GM21367 (cell line): ENCODE measurements around the gene CCL5.

Source experiments
- ATAC-seq: cut with Tn5 transposase; IDR thresholded peaks from one replicate; pipeline ENCODE4 v1.9.1; 2021; ENCODE audit not compliant: unreplicated experiment

The CCL5 gene

DNA sequence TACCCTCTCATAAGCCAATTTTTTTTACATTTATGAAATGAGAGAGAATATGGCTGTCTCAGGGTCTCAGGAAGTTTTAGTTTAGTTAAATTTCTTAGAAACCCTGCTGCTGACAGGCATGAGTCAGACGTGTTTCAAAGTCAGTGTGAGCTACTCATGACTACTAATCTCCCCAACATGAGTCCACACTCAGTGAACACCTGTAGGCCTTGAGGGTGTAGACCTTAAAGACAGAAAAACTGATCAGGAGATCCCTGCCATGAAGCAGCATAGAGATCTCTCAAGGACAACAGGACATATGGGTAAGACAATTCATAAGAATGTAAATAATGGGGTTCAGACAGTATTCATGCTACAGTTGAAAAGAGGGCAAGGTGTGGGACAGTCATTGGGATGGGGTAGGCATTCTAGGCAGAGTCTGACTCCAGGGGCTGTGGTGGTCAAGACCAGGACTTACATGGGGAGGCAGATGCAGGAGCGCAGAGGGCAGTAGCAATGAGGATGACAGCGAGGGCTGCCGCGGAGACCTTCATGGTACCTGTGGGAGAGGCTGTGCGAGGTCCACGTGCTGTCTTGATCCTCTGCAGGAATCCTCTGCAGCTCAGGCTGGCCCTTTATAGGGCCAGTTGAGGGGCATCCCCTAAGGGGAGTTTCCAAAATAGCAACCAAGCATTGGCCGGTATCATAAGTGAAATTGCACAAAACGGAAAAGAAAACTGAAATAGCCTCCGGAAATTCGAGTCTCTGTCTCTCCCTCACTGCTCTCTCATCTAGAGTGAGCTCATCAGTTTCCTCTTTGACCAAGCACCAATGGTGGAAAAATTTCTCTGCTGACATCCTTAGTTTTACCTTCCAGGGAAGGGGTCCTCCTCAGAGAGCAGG lies at the start of gene CCL5:
TSS of gene CCL5 (minus strand) at position 588 of the 882 bp plus-strand sequence.
- peak; percentile 79 for ATAC-seq

DNA sequence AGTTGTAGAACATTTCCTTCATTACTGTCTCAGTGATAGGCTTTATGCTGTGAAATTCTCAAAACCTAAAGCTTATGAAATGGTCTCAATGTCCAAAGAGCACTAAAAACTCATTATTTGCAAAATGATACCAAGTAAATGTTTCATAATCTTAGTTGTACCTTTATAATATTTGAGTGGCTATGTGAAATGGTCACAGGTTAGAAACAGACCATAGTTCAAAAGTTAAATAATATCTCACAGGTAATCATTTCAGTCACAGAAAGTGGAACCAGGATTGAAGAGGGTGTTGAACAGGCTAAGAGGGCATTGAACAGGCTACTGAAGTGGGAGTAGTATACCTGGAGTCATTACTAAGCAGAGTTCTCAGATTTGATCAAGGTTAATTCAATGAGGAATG lies 47.6 kb upstream of the CCL5 start:
- ATAC-seq, result no peak

DNA sequence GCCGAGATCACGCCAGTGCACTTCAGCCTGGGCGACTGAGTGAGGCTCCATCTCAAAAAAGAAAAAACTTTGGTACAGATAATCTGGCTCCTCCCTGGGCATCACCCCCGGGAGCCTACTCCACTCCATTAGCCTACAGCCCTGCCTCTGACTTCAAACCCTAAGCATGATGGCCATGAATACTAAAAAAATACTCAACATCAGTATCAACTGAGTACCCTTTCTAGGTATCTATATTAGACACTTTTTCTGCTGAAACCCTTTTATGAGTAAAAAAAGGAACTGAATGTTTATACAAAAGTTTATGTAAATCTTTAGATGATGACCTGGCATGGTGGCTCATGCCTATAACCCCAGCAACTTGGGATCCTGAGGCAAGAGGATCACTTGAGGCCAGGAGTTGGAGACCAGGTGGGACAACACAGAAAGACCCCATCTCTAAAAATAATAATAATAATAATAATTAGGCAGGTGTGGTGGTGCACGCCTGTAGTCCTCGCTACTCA lies 43.5 kb upstream of the CCL5 start:
- no peak for ATAC-seq

DNA sequence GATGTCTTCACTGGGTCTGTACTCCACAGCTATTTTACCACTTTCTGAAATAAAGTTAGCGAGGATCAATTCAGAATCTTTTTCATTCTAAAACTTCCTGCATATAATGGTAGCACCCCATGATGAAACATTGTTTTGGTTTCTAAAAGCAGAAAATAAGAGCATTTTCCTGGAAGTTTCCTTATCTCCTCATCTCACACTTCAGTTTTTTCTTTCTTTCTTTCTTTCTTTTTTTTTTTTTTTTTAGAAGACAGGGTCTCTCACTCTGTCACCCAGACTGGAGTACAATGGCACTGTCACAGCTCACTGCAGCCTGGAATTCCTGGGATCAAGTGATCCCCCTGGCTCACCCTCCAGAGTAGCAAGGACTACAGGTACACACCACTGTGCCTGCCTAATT lies 40.1 kb upstream of the CCL5 start:
- no peak for ATAC-seq

DNA sequence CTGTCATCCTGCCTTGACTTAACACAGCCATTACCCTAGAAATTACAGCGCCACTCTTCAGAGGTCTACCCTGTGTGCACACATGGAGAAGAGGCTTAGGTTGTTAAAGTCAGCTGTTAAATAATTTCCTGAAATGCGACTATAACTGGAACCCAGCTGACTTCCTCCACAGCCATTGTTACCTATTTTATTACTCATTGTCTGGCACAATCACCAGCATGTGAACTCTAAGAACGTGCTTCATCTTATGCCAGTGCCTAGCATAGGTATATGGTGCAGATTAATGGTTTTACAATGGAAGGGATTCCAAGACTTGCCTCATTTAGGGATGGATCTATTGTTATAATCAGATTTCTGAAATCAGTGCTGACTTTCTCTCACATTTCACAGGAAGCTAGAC lies 38.5 kb upstream of the CCL5 start:
- ATAC-seq, result no peak

DNA sequence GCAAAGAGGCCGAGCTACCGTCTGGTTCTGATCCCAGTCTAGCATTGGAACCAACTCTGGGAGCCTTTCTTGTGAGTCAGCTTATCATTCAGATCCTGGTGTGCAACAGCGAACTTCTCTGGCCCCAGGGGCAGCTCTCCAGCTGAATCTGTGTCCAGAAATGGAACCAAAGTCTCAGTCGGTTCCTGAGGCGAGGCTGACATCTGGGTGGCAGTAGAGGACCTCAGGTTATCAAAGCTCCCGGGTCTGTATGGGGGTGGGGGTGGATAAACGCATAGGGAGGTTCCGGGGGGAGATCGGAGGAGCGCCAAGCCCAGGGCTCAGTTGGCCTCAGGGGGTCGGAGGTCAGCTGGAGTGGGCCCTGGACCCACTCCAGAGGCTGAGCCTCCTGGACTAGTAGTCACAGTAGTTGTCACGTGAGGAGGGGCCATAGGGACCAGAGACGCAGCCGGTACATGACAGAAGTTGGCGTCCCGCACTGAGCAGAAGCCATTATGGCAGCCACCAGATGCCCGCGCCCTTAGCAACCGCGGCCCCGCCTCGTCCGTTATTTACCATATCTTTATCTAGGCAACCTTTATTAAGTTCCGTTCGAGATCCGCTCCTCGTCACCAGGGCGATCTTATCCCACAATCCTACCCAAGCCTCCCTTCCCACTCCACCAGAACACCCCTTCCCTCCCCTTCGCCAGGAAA lies 37.5 kb upstream of the CCL5 start:
- no peak for ATAC-seq

DNA sequence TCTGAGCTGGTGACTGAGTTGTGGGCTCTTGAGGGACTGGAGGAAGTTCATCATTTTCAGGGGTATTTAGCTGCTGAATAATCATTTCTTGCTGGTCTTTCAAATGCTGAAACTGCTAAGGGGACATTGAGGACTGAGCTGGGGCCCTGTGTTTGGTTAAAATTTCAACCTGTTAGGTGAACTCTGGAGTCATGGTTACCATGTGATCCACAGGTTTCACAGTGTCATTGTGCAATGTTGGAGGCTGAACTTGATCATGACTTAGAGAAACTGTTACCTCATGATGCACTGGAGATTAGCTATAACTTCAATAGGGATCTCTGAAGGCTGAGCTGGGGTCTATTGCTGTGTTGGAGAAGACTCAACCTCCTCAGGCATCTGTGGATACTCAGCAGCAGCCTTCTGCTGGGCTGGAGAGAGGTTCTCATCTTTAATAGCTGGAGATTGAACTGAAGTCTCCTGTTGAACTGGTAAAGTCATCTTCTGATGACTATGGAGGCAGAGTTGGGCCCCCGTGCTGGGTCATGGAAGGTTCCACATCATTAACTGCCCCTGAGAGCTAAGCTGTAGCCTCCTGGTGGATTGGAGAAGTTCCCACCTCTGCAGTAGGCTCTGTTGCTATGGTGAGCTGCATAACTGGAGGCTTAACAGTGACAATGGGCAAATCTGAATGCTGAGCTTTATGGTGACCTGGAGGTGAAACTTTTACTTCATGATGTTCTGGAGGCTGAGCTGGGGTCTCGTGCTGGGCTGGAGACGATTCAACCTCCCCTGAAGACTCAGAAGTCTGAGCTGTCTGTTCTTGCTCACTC lies 35.2 kb upstream of the CCL5 start:
- no peak for ATAC-seq

DNA sequence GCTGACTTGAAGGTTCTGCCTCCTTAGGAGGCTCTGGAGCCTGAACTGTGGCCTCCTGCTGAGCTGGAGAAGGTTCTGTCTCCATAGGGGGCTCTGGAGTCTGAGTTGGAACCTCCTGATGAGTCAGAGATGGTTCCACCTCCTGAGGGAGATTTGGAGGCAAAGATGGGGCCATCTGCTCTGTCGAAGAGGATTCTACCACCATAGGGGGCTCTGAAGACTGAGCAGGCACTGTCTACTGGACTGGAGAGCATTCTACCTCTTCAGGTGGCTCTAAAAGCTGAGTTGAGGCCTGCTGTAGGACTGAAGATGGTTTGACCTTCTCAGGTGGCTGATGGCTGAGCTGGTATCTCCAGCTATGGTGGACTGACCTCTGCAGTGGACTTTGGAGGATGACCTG lies 34.2 kb upstream of the CCL5 start:
- ATAC-seq, result no peak

DNA sequence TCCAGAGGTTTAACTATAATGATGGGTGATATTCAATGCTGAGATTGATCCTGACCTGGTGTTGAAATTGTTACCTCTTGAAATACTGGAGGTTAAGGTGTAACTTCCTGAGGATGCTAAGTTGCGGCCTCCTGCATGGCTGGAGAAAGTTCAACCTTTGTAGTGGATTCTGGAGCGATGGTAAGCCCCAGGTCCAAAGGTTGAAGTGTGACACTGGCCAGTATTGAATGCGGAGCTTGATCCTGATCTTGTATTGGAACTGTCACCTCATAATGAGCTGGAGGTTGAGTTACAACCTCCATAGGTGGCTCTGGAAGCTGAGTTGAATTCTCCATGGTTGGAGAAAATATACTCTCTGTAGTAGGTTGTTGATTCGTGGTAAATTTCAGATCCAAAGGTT lies 33.4 kb upstream of the CCL5 start:
- no peak for ATAC-seq

DNA sequence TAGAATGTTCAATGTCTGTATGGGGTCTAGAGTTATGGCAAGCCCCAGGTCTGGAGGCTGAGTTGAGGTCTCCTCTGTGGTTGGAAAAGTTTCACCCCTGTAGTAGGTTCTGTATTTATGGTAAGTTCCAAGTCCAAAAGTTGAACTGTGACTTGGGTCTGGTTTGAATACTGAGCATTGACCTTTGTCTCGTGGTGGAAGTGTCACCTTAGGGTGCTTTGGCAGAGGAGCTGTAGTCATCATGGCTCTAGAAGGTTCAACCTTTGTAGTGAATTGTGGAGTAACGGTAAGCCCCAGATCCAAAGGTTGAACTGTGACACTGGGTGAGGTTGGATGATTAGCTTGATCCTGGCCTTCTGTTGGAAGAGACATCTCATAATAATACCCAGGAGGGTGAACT lies 32.8 kb upstream of the CCL5 start:
- no peak for ATAC-seq

DNA sequence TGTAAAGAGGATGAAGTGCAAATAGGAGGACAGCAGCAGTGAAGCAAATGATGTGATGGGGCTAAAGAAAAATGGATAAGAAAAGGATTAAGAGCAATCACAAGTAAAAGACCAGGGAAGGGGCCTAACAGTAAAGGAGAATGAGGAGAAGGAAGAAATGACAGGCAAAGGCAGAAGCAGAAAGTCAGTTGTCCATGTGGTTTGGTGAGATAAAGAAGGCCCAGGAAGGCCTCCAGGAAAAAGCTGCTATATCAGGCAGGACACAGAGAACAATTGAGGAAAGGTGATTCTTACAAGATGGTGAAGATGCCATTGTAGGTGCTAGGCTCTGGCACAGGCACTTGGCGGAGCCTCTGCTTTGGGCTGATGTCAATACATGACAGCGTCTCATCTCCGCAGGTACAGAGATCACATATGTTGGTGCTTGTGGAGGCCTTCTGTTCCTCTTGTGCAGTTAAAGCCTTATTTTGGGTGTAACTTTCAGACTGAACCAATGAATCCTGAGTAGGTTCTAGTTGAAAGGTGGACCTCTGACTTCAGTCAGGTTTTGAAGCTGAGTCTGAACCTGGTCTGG lies 32.3 kb upstream of the CCL5 start:
- no peak for ATAC-seq

DNA sequence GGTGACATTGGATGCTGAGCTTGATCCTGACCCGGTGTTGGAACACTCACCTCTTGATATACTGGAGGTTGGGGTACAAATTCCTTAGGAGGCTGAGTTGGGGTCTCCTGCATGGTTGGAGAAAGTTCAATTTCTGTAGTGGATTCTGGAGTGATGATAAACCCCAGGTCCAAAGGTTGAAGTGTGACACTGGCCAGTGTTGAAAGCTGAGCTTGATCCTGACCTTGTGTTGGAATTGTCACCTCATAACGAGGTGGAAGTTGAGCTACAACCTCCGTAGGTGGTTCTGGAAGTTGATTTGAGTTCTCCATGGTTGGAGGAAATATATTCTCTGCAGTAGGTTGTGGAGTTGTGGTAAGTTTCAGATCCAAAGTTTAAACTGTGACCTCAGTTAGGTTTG lies 29.2 kb upstream of the CCL5 start:
- ATAC-seq, result no peak

DNA sequence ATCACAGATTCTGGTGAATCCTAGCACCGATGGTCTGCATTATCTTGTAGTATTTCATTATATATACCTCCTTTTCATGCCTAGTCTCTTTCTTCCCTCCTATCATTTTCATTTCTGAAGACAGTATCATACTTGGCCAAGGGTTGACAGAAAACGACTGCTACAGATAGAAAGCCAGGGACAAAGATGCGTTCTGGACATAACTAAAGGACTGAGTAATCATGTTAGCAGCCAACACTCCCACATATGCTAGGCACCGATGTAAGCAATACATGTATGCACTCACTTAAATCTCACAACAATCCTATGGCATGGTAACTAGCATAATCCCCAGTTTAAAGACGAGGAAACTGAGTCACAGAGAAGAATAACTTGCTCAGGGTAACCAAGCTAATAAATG lies 27.5 kb upstream of the CCL5 start:
- no peak for ATAC-seq

DNA sequence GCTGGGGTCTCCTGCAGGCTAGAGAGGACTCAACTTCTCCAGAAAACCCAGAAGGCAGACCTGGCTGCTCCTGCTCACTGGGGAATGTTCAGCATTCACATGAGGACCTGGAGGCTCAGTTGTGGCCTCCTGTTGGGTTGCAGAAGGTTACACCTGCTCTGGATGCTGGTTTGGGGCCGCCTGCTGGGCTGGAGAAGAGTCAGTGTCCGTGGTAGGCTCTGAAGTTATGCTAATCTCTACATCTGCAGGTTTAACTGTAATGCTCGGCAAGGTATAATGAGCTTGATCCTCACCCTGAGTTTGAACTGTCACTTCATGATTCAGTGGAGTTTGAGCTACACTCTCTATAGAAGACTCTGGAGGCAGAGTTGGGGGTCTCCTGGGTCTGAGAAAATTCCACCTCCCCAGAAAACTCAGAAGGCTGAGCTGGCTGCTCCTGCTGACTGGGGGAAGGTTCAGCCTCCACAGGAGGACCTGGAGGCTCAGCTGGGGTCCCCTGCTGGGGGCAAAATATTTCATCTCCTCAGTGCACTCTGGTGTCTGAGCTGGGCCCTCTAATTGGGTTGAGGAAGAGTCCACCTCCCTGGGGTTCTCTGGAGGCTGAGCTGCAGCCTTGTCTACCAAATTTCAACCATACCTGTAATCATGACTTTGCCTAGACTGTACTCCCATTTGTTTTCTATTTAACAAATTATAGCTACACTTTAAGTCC lies 26.9 kb upstream of the CCL5 start:
- no peak for ATAC-seq

DNA sequence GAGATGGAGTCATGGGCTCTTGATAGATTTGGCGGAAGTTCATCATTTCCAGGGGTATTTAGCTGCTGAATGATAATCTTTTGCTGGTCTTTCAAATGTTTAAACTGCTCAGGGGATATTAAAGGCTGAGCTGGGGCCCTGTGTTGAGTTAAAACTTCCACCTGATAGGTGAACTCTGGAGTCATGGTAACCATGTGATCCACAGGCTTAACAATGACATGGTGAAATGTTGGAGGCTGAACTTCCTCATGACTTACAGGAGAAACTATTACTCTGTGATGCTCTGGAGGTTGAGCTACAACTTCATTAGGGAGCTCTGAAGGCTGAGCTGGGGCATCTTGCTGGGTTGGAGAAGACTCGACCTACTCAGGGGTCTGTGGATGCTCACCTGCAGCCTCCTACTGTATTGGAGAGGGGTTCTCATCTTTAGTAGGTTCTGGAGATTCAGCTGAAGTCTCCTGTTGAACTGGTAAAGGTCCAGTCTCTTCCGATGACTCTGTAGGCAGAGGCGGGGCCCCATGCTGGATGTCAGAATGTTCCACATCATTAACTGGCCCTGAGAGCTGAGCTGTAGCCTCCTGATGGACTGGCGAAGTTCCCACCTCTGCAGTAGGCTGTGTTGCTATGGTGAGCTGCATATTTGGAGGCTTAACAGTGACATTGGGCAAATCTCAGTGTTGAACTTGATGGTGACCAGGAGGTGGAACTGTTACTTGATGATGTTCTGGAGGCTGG lies 26.2 kb upstream of the CCL5 start:
- no peak for ATAC-seq

DNA sequence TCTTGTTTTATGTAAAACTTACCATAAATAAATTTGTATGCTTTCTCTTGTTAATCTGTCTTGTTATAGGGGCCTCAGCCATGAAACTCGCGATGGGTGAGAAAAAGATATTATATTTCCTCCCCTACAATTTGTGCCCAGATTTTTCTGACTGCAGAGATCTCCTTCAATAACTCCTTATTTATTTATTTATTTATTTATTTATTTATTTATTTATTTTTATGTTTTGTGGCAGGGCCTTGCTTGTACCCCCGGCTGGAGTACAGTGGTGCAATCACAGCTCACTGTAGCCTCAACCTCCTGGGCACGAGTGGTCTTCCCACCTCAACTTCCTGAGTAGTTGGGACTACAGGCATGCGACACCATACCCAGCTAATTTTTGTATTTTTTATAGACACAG lies 23.3 kb upstream of the CCL5 start:
- no peak for ATAC-seq

DNA sequence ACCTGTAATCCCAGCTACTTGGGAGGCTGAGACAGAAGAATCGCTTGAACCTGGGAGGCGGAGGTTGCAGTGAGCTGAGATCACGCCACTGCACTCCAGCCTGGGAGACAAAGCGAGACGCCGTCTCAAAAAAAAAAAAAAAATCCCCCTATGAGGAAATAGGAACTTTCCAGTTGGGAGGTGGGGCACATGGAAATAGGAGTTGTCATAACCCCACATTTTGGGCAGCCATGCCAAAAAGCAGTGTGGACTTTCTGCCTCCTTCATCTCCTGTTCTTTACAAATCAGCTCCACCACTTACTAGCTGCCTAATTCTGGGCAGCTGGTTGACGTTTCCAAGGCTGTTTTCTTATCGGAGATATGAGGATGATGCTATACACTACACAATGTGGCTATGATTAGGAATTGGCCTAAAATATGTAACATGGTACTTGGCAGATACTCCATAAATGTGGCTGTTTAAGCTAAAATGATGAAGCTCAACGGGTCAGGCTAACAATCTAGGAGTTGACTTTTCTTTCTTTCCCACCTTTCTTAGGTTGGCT lies 21.5 kb upstream of the CCL5 start:
- no peak for ATAC-seq

DNA sequence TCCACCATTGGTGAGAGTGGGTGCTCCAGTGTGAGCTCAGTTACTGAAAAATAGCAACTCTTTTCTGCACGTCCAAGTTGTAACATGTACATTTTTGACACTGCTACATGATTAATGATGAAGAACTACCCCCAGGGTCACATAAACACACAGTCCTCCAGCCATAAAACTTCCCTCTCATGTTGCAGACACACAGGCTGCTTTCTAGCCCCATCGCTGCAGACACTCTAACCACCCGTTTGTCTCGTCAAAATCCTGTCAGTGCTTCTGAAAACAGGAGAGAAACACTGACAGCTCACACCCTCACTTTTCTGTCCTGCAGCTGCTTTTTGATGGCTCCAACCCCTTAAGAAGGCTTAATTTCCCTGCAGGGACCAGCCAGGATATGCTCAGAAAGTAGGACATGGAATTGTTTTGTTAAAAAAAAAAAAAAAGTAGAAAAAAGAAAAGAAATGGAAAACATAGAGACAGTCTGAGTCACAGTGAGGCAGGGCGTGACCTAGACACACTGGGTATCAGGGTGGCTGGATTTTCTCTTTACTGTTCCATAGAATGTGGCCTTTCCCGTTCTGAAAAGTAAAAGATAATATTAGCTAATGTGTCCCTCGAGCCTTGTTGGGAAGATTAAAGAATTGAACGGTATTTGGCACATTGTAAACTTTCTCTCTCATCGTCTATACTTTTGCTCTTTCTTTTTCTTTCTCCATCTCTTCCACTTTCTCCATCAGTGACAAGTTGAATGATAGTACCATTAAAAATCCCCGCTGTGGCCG lies 20.7 kb upstream of the CCL5 start:
- ATAC-seq, result no peak

DNA sequence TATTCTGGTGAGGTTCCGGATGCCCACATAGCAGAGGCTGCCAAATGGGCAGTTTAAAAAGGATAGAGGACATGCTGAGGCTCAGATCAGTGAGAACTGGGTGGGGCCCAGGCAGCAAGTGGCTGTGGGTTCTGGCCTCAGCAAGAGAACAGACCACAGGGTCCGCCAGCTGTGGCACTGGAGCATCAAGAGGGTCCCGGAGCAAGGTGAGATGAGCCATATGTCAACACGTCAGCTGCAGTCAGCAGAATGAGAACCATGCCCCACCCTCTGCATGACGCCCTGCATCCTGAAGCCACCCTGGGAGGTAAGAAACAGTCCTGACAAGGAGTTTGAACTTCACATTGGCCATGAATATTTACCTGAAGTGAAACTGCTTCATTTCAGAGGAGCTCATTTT lies 20.1 kb upstream of the CCL5 start:
- ATAC-seq, result no peak
